IPS DF 4.7 (cell line): ENCODE results near the gene SMARCB1.

Source experiments
- DNase-seq: peaks from one replicate; pipeline ENCODE4 v3.0.0-alpha.2; 2013; ENCODE audit warnings: low spot score; ENCODE audit errors: extremely low read depth

Gene SMARCB1

DNA sequence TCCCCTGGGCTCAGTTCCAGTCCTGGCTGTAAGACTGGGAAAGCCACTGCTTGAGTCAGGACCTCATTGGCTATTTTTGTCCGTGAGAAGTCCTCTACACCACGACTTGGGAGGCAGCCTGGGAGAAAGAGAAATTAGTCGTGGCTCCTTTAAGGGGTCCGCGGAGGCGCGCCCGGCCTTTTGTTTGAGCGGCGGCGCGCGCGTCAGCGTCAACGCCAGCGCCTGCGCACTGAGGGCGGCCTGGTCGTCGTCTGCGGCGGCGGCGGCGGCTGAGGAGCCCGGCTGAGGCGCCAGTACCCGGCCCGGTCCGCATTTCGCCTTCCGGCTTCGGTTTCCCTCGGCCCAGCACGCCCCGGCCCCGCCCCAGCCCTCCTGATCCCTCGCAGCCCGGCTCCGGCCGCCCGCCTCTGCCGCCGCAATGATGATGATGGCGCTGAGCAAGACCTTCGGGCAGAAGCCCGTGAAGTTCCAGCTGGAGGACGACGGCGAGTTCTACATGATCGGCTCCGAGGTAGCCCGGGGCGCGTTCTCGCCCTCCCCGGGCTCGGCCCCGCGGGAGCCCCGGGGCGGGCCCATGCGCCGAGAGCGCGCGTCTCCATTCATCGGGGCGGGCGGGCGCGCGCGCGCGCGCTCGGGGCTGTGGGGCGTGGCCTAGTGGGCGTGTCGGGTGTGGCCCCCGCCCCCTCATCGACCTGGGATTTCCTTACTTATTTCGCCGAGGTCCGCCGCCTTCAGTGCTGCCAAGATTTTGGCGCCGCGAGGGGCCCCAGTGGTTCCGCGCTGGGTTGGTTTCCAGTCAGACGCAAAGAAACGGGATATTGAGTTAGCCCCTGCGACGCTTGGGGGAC, at the start of gene SMARCB1:
Gene SMARCB1, plus strand, starts transcription at position 215 of the 848 bp plus-strand sequence. Its CDS starts 204 bp downstream, at position 419.
- DNase-seq: no peak

DNA sequence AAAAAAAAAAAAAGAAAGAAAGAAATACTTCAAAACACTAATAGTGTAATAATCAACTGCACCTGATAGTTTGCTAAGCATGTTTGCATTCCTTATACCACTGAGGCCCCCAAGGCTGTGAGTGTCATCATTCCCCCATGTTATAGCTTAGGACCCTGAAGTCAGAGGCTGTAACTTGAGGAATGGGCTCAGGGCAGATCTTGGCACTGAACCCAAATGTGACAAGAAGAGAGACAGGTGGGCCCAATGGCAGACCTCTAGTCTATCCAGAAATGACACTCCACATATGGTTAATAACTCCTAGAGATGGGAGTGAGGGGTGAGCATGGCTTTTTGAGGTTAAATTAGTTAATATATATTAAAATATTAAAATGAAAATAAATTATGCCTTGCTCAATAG, 49.1 kb upstream of the SMARCB1 start:
- DNase-seq: no peak

DNA sequence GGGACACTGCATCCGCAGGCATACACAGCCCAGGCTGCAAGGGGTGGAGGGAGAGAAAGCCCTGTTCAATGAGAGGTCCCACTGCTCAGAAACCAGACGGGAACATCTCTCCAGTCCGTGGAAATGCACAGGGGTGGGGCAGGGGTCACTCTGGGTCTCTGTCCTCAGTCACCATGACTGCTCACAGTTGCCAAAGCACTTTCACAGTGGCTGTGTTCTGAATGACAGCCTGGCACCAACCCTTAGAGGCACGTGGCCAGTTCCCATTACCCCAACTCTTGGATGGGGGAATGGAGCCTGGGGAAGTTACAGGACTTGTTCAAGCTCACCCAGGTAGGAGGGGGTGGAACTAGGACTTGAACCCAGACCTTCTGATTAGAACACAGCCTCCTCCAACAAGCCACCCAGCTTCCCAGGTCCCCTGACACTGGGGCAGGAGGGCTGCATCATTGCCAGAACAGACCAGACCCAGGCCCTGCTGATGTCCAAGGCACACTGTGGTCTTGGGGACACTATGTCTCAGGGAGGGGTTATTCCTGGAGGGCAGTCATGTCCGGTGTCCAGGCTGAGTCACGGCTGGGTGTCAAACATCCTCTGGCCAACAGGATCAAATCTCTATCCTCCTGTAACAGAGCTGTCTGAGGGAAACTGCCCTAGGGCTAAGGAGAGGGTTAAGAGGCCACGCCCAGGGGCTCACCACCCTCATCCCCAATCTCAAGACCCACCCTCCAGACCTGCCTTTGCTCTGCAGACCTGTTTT, 44.1 kb upstream of the SMARCB1 start:
- no peak for DNase-seq

DNA sequence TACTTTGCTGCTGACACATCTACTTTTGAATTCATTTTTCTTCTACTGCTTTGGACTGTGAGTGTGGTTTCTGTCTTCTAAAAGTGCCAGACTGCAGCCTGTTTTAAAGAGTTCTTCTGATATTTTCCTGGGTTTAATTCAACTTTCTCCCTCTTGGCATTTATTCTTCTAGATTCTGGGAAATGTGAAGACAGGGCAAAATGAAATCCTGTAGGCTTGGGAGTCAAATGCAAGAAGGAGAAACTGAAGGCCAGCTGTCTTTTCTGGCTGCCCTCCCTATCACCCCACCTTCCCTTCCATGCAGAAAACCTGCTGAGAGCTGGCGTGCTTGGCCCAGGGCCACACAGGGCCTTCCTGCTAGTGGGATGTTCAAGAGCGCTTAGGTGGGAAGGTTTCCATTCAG, 43.5 kb upstream of the SMARCB1 start:
- no peak for DNase-seq

DNA sequence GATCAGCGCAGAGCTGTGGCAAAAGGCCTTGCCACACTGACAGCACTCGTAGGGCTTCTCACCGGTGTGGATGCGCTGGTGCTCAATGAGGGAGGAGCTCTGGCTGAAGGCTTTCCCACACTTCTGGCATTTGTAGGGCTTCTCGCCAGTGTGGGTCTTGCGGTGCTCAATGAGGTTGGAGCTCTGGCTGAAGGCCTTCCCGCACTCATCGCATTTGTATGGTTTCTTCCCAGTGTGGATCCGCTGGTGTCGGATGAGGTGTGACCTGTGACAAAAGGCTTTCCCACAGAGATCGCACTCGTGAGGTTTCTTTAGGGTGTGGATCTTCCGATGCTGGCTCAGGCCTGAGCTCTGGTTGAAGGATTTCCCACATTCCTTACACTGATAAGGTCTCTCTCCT, 42.8 kb upstream of the SMARCB1 start:
- no peak for DNase-seq

DNA sequence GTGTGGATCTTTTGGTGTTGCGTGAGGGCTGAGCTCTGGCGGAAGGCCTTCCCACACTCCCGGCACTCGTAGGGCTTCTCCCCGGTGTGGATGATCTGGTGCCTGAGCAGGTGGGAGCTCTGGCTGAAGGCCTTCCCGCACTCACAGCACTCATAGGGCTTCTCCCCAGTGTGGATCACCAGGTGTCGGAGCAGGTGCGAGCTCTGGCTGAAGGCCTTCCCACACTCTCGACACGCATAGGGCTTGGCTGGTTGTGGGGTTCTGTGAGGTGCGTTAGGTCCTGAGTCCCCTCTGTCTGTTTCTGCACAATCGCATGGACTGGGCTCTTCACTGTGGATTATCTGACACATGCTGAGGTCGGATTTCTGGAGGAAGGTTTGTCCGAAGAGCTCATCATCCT, 42.3 kb upstream of the SMARCB1 start:
- DNase-seq: no peak

DNA sequence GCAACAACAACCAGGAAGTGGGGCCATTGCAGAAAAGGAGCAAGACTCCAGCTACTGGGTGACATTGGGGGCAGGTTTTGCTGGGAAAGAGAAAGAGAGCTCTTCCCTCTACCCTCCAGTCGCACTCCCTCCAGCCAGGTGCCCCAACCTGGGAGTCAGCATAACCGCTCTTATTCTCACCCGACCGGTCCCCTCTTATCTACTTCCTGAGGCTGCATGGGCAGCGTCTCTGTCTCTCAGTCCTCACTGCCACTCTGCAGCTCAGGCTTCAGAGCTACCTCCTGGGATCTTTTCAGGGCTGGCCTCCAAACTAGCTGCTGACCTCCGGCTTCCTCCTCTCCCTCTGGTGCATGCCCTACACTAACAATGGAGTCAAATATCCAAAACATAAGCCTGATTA, 41.0 kb upstream of the SMARCB1 start:
- DNase-seq: no peak

DNA sequence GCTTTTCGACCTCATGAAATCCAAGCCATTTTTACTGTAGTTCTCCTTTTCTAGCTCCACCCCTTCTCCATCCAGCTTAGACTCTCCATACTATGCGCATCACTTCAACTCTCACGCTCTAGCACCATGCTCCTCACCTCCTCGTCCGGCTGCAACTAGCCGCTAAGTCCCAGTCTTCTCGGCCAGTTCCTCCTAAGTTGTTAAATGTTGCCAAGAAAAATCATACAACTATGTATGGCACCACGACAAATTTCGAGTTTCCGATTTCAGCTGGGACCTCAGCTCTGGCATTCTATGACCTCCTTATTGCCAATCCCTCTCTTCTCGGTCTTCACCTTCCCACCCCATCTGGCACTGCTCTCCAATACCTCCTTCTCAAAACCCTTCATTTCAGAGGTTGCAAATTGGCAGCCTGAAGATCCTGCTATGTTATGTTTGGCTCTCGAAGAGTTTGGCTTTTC, 36.9 kb upstream of the SMARCB1 start:
- no peak for DNase-seq

DNA sequence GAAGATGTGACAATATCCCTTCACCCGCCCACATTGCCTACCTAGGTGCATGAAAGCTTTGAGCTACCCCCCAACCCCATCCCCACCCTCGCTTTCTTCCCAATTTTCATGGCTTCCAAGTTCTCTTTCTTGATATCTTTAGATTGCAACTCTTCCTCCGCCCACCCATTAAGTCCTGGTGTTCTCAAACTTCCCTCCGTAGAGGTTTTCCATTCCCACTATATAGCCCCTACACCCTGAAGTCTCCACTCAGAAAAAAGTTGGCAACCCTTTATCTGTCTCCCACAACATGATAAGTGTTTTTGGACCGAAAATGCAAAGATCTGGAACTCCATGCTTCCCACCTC, 36.4 kb upstream of the SMARCB1 start:
- no peak for DNase-seq

DNA sequence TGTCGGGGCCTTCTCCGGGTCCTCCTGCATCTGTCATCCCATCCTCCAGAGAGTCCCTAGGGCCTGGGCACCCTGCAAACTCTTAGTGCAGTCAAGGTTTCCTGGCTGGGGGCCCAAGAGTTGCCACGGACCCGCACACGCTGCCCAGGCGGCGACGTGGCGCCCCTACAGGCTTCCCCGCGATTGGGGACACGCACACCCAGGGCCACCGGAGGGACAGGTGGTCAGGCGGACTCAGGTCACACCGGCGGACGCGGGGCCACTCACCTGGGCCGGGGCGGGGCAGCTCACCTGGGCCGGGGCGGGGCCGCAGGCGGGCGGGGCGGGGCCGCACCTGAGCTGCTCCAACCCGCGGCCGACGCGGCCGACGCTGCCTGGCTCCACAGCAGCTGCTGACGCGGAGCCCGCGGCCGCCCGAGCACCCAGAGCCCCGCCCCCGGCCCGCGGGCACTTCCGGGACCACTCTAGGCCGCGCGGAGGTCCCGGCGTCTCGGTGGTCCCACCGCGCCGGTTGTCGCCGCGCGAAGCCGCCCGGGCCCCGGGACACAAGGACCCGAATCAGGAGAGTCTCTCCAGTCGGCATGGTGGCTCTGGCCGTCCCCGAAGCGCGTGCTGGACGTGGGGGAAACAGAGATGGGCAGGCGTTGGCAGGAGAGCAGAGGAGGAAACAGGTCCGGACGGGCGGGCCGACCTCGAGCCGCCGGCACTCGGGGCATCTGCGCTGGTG, 35.9 kb upstream of the SMARCB1 start, which contains the start of gene ZNF70:
Gene ZNF70, minus strand, starts transcription at position 399 of the 727 bp plus-strand sequence. CDS start 5,972 bp downstream, outside the sequence.
- no peak for DNase-seq

DNA sequence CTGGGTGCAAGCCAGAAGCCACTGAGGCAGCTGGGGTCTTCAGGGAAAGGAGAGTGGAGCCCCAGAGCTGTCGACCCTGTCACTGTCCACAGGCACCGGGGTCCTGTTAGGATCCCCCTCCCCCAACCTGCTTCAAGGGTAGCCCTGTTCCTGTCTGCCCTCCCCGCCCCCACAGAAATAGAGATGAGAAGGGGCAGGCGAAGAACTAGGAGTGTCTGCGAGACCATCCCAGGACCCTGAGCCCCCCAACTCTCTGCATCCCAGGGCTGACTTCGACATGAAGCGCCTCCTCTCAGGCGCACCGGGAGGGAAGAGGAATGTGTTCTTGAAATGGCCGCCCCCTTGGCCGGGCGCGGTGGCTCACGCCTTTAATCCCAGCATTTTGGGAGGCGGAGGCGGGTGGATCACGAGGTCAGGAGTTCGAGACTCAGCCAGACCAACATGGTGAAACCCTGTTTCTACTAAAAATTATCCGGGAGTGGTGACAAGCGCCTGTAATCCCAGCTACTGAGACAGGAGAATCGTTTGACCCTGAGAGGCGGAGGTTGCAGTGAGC, 35.2 kb upstream of the SMARCB1 start:
- DNase-seq: no peak

DNA sequence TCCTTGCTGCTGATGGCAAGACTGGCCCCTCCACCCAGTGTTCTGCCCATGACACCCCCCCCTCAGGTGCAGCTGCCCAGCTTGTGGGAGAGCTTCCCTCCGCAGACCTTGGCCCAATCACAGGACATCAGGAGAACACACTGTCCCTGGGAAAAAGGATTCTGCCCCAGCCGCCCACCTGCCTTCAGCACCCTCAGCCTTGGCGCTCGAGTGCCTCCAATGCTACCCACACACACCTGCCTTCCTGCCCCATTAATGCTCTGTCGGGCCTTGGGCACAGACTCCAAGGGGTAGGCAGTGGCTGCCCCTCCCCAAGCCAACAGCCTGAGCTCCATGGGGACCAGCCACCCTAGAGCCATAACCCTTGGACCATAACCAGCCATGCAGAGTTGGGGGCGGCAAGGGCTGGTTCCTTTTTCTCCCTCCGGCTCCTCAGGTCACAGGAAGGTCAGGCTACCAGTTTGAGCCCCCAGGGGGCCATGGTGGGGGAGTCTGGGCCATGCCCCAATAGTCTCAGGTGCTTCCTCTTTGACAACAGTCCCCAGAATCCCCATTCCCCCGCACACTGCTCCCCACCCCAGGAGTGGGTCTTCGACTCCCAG, 34.6 kb upstream of the SMARCB1 start:
- DNase-seq: no peak

DNA sequence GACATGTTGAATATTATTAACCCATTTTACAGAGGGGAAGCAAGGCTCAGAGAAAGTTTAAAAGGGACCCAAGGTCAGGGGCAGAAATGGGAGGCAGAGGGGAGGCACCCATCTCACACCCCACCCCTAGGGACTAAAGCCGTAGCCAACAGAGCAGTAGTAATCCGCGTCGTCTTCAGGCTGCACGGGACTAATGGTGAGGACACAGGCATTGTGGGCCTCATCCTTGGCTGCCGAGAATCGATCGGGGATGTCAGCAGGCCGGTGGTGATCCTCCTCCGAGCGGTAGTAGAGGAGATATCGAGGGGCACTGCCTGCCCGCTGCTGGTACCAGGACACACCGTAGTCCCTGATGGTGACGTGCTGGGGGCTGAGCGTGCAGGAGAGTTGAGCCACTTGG, 34.0 kb upstream of the SMARCB1 start:
- DNase-seq: no peak

DNA sequence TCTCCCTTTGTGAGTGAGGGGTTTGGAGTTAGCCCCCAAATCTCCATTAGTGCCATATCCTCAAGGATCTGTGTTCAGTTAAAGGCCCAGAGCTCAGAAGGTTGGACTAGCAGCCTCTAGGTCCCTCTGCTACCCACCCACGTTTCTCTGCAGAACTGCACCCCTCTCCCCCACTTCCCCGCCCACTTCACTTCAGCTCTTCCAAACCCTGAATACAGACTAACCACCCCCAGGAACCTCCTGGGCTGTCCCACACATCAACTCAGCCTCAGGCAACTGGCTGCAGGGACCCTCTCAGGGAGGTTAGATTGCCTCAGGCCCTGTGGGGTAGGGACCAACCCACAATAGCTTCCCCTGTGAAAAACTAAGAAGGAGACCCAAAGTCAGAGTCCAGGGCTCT, 33.4 kb upstream of the SMARCB1 start:
- no peak for DNase-seq

DNA sequence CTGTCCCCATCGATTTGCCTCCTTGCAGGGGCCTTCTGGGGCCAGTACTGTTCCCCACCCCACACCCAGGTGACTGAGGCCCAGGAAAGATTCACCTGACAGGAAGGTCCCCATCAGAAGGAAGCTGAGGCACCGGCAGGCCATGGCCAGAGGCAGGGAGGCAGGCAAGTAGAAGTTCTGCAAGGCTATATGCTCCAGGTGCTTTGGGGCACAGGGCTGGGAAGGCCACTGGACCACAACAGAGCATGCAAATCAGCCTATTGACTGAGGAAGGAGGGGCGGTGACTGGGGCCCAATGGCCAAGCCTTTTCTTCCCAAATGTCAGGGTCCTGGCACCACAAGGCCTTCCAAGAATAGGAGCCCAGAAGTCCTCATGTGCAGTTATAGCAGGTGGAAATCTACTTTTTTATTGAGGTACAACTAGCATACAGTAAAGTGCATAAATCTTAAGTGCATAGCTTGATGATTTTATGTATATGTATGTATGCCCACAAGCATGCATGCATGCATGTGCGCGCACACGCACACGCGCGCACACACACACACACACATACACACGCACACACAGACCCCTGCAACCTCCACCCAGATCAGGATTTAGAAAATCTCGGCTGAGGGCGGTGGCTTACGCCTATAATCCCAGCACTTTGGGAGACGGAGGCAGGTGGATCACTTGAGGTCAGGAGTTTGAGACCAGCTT, 32.4 kb upstream of the SMARCB1 start, which contains the start of gene VPREB3:
Gene VPREB3, minus strand, starts transcription at position 206 of the 700 bp plus-strand sequence. Its CDS starts 62 bp downstream, at position 144.
- DNase-seq: no peak

DNA sequence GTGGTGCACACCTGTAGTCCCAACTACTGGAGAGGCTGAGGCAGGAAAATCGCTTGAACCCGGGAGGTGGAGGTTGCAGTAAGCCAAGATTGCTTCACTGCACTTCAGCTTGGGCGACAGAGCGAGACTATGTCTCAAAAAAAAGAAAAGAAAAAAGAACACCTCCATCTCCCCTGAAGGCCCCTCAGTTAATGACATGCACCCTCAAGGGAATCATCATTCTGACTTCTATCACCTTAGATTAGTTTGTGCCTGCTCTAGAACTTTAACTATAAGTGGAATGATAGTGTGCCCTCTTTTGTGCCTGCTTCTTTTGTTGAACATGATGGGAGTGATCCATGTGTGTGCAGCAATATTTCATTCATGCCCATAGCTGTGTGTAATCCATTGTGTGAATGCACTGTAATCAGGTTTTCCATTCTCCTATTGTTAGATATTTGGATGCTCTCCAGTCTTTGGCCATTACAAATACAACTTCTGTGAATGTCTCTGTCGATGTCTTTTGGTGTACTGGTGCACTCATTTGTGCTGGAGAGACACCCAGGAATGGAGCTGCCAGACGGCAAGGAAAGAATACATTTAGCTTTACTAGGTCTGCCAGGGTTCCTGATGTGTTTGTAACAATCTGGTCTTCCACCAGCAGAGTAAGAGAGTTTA, 31.7 kb upstream of the SMARCB1 start:
- DNase-seq: no peak

DNA sequence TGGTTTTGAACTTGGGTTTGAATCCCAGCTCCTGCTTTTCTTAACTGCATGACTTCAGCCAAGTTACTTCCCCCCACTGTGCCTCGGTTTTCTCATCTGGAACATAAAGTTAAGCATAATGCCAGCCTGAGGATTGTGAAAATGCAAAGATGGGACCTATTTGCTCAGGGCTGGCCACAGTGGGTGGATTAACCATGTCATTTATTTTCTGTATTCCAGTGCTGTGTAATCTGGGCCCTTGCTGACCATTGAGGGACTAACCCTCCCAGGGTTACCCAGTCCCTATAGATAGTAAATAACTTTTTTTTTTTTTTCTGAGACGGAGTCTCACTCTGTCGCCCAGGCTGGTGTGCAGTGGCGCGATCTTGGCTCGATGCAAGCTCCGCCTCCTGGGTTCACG, 31.1 kb upstream of the SMARCB1 start:
- DNase-seq: no peak

DNA sequence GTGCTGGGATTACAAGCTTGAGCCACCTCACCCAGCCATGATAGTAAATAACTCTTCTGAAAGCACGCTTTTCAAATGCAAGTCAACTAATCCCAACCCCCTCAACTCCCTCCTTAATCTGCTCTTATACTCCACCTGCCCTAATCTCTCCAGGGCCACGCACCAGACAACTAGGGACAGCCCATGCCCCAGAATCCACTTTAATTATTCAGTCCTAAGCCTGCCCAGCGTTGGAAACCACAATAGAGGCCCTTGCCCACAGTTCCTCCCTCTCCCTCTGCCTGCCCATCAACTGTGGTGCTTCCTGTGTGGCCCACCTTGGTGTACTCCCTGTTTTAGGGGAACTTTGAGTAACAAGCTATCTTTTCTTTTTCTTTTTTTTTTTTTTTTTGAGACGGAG, 29.9 kb upstream of the SMARCB1 start:
- DNase-seq: no peak

DNA sequence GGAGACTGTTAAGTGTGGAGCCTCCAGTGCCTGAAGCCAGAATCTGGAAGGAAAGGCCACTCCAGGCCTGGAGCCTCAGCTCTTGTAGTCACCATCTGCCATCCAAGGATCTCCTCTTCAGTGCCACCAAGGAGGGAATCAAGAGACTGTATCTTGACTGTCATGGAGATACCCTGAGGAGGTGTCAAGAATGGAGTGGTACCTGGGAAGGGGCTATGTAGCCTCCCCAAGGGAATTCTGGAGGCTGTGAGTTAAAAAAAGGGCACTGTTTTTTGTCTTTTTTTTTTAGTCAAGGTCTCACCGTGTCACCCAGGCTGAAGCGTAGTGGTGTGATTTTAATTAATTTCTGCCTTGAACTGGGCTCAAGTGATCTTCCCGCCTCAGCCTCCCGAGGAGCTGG, 27.2 kb upstream of the SMARCB1 start:
- DNase-seq: no peak

DNA sequence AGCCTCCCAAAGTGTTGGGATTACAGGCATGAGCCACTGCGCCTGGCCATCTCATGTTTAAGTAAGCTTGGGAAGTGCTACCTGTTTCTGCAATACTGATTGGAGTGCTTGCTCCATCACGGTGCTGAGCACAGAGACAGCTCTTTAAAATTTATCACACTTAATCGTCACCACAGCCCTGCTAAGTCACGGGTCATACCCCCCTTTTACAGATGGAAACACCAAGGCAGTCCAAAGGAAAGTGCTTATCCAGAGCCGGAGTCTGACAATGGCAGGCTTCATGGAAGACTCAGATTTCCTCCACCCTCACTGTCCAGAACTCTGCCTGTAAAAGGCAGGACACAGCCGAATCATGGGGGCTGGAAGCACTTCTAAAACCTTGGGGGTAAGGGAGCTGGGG, 26.7 kb upstream of the SMARCB1 start:
- DNase-seq: no peak
